DMS153 (cell line): ENCODE results near the gene BIRC5.
"Not testable (repeated sequence)": the region's sequence is repeated elsewhere in the genome, so short reads cannot be mapped to it uniquely, and the experiment has no call there.

Source experiments
- DNase-seq: peaks from one replicate; lab custom pipeline; 2025; lab: John Stamatoyannopoulos, UW

Gene BIRC5

DNA sequence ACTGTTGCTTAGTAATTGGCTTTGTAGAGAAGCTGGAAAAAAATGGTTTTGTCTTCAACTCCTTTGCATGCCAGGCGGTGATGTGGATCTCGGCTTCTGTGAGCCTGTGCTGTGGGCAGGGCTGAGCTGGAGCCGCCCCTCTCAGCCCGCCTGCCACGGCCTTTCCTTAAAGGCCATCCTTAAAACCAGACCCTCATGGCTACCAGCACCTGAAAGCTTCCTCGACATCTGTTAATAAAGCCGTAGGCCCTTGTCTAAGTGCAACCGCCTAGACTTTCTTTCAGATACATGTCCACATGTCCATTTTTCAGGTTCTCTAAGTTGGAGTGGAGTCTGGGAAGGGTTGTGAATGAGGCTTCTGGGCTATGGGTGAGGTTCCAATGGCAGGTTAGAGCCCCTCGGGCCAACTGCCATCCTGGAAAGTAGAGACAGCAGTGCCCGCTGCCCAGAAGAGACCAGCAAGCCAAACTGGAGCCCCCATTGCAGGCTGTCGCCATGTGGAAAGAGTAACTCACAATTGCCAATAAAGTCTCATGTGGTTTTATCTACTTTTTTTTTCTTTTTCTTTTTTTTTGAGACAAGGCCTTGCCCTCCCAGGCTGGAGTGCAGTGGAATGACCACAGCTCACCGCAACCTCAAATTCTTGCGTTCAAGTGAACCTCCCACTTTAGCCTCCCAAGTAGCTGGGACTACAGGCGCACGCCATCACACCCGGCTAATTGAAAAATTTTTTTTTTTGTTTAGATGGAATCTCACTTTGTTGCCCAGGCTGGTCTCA lies 11.2 kb downstream of the BIRC5 start:
- DNase-seq, result no peak

DNA sequence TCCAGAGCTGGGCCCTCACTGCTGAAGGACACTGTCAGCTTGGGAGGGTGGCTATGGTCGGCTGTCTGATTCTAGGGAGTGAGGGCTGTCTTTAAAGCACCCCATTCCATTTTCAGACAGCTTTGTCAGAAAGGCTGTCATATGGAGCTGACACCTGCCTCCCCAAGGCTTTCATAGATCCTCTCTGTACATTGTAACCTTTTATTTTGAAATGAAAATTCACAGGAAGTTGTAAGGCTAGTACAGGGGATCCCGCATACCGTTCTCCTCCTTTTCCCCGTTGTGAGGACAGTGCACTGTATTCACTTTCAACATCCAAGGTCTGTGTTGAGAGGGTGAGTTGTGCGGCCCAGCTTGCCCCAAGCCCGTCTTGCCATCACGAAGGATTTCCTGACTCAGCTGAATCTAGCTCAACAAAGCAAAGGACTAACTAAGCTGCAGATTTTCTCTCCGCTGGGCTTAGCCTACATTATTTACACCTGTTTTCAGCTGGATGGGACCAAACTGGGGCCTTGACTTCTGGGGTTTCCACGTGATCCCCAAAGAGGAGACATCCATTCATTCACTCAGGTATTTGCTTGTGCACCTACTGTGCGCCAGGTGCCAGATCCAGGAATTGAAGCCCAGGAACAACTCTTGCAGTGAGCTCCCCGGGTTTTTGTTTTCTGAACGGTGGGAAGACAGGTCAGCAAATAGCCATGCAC lies 12.2 kb downstream of the BIRC5 start:
- no peak for DNase-seq

DNA sequence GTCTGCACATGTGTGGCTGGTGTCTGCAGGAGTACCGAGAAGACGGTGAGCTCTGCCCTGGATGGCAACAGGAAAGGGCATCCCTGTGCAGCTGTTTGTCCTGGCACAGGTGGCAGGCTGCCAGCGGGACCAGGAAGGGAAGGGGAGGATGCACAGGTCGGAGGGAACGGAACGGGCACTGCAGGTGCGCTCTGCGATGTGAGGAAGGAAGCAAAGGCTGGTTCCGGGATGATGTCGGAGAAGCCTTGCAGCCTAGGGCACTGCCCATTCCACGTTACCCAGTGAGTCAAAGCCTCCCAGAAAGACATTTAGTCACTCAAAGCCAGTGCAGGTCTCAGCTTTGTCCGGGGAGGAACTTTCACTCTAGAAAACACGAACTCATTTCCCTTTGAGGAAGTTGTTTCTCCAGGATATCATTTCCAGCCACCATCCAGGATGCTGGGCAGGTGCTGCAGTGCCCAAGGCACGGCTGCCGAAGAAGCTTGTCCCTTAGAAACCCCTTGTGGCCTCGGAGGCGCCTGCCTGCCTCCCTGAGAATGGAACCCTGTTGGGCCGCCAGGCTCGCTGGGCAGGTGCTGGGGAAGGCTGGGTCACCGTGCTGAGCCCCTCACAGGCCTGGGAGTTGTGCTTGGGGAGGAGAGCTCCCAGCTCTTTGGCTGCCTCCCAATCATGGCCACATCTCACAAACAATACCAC lies 12.9 kb downstream of the BIRC5 start:
- peak; percentile 77 for DNase-seq

DNA sequence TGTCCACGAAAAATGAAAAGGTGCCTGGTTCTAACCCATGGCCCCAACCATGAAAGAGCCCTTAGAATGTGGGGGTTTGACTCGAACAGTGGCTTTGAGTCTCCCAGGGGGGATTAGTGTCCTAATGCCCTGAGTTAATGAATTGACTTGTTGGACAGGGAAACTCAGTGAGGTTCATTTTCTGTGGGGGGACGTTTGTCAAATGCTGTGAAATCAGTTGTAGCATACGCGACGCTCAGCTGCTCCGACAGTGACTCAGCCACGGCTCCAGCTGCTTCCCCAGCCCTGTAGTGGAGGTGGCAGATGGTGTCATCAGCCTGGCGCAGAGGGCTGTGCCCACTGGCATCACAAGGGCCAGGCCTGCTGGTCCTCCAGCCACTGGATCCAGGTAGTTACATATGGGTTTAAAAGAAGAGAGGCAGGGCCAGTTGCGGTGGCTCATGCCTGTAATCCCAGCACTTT lies 13.4 kb downstream of the BIRC5 start:
- no peak for DNase-seq

DNA sequence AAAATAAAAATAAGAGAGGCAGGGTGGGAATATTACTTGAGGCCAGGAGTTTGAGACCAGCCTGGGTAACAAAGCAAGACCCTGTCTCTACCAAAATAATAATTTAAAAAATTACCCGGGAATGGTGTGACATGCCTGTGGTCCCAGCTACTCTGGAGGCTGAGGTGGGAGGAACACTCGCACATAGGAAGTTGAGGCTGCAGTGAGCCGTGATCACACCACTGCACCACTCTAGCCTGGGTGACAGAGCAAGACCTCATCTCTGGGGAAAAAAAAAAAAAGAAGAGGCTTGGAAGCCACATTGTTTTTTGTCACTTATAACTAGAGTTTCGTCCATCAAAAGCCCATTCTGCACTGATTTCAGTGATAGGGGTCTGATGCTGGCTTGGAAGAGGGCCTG lies 14.1 kb downstream of the BIRC5 start:
- DNase-seq, result no peak

DNA sequence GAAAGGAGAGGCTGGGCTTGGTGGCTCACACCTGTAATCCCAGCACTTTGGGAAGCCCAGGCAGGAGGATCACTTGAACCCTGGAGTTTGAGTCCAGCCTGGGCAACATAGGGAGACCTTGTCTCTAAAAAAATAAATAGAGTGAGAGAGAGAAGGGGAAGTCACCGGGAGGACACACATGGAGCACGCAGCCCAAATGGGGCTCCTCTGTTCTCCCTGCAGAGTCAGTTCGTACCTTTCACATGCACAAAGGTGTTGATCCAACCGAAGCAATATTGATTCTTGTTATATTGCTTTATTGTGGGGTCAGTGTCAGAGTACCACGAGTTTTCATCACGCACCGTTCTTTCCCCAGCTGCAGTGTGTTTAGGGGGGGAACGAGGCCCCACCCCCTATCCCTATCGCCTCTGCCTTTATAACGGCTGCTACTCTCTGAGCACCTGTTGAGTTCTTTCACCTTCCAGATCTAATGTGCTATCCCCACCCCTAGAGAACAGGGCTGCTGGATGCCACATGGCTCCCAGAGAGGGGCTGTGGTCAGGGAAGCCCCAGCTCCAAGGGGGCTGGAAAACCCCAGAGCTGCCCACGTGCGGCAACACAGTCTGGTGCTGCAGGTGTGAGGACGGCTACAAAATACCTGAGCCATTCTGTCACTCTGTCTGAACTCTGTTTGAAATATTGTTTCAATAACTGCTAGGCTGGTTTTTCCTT lies 16.4 kb downstream of the BIRC5 start:
- DNase-seq, result no peak

DNA sequence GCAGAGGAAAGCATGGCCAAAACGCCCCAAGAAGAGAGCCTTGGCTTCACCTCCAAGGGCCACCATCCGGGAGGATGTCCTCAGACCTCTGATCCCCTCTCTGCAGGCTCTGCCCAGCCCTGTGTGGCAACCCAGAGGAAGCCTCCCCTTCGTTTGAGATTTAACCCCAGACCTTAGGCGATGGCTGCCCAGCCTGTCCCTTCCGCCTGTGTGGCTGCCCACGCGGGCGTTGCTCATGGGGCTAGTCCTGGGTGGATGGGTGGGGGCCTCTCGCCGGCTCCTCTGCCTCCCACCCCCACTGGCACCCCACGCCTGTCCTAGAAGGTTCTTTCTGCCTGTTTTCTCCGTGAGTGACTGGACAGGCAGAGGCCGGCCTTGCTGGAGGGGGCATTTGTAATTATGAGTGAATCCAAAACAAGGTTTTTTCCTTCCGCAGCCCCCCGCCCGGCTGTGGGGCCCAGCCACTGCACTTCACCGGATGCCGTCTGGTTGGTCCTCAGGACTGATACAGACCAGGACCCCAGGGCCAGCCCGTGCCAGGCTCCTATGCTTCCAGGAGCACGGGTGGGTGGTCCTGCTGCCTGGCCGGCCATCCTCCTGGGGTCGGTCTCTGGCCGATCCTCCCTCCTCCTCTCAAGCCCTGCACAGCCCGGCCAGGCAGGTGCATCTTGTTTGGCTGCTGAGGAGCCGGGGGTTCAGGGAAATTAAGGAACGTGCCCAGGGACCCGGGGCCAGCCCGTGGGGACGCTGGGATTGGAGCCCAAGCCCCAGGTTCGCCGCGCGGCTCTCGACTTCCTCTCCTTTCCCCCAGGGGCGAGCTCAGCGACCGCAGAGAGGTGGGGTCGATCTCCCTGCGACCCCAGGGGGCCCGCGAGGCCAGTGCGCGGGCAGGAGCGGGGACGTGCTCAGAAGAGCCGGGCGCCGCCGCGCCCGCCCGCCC lies 17.2 kb downstream of the BIRC5 start, which contains the start of gene TMEM235:
Gene TMEM235 (plus strand): TSS at position 636 of the 940 bp plus-strand sequence. CDS start 393 bp downstream, outside the sequence.
- DNase-seq, result no peak

DNA sequence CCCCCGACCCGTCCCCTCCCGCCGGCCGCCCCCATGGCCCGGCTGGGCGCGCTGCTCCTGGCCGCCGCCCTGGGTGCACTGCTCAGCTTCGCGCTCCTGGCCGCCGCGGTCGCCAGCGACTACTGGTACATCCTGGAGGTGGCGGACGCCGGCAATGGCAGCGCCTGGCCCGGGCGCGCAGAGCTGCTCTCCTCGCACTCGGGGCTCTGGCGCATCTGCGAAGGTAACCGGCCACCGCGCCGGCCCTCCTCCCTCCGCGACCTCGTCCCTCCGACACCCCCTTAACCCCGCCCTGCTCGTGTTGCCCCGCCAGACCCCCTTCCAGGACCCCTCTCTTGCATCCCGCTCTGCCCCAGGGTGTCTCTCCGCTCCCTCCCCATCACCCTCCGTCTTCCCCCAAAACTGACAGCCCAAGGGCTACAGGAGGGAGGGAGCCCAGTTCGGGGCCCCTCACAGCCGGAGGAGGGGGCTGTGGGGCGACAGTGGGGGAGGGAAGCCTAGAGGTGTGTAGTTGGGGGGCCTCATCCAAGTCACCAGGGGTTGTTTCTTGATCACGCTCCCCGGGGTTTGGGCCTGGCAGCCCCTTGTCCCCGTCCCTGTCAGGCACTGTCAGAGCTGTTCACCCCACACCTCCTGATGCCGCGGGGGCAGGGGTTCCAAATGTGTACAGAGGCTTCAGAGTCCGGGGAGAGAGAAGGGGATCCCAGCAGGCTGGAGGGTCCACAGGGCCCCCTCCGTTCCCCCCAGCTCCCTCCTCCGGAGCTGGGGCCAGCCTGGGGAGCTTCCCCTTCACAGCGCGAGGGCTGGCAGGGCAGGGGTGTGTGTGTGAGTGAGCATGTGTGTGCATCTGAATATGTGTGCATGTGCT lies 18.2 kb downstream of the BIRC5 start:
- DNase-seq, result no peak

DNA sequence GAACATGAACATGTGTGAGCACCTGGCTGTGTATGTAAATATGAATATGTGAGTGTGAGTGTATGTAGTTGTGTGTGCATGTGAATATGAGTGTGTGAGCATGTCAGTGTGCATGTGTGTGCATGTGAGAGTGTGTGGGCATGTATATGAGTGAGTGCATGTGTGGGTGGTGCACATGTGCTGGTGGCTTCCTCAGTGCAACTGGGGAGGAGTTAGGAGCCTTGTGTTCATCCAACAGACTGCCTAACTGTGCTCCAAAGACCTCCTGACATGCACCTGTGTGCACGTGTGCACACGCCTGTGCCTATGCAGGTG lies 18.8 kb downstream of the BIRC5 start:
- DNase-seq, result no peak

DNA sequence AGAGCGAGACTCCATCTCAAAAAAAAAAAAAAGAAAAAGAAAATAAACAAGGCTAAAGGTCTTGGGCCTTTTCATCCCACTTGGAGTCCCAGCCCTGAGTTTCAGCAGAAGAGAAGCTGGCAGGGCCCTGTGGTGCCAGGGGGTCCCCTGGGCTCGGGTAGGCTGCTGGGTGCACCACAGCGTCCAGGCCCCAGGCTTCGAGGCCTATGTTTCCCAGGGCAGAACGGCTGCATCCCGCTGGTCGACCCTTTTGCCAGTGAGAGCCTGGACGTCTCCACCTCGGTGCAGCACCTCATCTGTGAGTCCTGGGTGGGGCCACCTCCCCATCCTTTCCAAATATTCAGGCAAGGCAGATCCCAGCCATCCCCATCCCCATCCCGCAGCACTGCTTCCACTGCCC lies 19.6 kb downstream of the BIRC5 start:
- DNase-seq, result no peak

DNA sequence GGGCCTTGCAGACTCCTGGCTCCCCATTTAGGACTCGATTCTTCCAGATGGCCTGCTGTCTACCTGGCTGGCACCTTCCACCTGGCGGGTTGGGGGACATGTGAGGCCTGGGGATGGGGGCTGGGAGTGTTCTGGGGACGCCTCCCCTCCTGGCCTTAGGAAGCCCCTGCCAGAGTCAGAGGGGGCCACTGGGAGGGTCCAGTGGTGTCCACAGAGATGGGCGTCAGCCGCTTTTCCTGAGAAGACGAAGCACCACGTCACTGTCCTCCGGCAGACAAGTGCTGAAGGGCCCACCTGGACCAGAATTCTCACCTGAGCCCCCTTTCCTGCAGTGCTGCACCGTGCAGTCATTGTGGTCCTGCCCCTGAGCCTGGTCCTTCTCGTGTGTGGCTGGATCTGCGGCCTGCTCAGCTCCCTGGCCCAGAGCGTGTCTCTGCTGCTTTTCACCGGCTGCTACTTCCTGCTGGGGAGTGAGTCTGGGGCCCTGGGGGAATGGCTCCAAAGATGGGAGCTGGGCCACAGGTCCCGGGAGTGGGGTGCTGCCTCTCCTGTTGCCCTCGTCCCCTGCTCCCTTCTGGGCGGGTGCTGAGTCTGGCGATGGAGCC lies 20.3 kb downstream of the BIRC5 start:
- DNase-seq, result no peak

DNA sequence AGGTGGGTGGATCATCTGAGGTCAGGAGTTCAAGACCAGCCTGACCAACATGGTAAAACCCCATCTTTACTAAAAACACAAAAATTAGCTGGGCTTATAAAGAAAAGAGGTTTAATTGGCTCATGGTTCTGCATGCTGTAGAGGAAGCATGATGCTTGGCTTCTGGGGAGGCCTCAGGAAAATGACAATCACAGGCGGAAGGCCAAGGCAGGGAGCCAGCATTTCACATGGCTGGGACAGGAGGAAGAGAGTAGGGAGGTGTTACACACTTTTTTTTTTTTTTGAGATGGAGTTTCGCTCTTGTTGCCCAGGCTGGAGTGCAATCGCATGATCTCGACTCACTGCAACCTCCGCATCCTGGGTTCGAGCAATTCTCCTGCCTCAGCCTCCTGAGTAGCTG lies 21.0 kb downstream of the BIRC5 start:
- DNase-seq, result not testable (repeated sequence)

DNA sequence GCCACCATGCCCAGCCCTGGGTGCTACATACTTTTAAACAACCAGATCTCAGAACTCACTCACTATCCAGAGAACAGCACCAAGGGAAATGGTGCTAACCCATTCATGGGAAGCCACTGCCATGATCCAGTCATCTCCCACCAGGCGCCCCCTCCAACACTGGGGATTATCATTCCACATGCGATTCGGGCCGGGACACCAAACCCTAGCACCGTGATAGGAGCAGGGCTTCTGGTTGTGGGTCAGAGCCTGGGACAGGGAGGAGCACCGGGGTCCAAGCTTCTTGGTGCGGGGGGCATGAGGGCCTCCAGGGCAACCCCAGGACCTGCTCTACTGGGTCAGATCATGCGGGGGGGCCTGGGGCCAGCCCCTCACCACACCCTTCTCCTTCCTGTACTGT lies 21.8 kb downstream of the BIRC5 start:
- DNase-seq, result no peak

DNA sequence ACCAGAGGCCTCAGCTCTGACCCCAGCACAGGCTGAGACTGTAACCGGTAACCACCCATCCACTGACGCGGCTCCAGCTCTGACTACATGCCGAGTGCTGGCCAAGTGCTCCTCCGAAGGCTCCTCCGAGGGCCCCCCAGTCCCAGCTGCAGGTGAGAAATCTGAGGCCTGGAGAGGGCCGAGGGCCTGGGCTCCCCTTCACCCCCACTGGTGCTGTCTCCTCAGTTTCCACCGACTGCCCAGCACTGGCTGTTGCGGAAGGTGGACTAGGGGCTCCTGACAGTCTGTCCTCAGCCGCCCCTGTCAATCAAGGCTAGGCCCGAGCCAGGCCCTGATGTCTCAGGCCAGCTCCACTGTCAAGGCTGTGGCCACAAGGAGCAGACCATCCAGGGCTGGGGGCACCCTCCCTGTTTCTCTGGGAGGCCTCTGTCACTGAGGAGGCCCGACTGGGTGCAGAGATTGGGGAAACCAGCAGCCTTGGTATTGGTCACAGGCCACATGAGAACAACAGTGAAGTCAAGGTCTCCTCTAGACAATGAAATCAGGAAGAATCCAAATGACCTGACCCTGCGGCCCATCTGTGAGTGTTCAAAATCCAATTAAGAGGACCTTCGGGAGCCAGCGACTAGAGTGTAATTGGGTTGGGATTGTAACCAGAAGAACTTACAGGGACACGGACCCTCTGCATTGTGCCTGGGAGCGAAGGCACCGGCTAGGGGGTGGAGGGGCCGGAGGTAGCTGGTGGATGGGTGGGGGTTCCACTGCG lies 22.5 kb downstream of the BIRC5 start:
- DNase-seq, result no peak

DNA sequence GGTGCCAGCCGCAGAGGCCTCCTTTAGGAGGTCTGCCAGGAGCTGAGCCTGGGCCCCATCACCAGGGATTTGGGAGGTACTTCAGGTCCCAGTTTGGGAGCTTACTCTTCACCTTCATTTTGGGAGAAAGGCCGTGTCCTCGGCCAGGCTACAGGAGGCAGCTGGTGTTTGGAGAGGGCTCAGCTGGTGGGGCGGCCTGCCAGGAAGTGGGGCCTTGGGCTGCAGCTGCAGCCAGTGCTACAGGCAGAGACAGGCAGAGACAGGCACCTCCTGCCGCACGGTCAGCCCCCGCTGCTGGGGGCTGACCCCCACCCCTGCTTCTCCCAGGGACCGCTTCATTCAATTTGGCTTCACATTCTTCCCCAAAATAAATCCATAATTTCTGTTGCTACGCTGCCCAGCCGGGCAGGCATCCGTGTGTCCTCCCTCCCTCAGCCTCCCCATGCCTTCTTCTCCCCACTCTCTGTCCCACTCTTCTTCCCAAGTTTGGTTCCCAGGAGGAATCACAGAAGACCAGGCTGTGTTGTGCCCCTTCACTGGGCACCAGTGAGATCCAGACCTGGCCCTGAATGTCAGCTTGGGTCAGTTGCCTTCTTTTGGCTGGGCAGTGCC lies 23.5 kb downstream of the BIRC5 start:
- DNase-seq, result no peak

DNA sequence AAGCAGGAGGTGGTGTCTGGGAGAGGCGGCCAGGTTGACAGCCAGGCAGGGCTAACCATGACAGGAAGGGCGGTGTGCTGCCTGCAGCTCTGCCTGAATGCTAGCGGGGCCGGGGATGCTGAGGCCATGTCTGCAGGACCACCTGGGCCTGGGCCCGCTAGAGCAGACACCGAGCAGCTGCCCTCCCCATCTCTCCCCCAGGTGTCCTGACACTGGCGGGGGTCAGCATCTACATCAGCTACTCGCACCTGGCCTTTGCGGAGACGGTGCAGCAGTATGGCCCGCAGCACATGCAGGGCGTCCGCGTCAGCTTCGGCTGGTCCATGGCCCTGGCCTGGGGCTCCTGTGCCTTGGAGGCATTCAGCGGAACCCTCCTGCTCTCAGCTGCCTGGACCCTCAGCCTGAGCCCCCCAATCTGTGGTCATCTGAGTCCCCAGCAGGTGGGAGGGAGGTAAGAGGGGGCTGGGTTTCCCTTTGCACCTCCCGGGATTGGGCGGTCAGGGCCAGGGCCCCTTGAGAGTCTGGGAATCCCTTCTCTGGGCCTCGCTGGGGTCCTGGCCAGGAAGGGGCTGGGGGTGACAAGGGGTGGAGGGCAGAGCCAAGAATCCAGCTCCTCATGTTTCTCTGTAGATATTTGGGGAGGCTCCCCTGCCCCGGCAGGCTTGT lies 24.9 kb downstream of the BIRC5 start:
- DNase-seq, result no peak

DNA sequence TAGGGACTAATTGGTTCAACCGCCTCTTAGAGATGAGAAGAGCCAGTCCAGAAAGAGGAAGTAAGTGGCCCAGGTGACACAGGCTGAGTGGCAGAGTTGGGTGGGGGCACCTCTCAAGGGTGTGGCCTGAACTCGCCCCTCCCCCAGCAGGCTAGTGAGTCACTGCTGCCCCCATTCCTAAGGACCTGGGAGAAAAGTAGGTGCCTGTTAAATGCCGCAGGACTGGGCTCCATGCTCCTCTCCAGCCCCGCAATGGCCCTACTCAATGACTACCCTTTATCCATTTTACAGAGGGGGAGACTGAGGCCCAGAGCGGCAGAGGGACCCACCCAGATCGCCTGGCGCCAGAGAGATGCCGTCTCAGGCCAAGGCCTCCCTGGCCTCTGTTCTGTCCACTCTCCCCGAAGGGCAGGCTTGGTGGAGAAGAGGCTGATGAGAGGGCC lies 25.5 kb downstream of the BIRC5 start:
- no peak for DNase-seq
